ENCODE data around the gene CHSY1. TPM values are rescaled to one million over a fixed set of nuclear protein-coding genes. Genes with fewer than 3 reads are reported as not detected.
A peak's percentile ranks its signal among the peaks of the same experiment; 100 is the strongest.

CHSY1 gene
- total and polyA plus RNA-seq, 2 of the 4 experiments (the other 2 are of a cell fraction): 40.9 to 53.2 TPM

DNA sequence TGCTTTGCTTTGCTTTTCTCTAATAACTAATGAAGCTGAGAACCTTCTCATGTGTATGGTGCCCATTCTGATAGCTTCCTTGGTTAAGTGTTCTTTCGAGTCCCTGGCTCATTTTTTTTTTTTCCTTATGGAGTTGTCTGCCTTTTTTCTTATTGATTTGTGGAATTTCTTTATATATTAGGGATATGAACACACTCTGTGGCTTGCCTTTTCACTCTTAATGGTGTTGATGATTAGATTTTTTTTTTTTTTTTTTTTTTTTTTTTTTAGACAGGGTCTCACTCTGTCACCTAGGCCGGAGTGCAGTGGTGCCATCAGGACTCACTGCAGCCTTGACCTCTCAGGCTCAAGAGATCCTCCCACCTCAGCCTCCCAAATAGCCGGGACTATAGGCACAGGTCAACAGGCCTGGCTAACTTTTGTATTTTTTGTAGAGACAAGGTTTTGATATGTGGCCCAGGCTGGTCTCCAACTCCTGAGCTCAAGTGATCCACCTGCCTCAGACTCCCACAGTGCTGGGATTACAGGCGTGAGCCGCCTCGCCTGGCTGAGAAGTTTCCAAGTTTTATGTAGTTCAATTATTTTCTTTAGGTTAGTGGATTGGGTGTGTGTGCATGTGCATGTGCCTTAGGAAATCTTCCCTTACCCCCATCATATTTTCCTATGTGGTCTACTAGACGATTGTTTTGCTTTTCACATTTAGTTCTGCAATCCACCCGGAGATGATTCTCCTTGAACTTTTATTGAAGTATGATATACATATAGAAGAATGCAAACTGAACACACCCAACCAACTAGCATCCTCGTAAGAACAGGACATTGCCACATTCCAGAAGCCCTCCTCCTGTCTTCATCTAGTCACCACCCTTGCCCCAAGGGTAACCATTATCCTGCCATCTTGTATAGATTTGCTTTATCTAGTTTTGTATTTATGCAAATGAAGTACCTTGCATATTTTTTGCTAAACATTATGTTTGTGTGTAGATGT lies 44.9 kb upstream of the CHSY1 start:
- no peaks in the 10 kb centered on the region for H3K9me1 ChIP-seq (ENCODE audit: insufficient read depth, low read length)
- no peaks in the 10 kb centered on the region for H3K36me3 ChIP-seq (ENCODE audit: control insufficient read depth, insufficient read depth, low read length)
- no peak overlapping the region for H2BK120ac ChIP-seq (ENCODE audit: low read depth, low read length)
- 0 out of 4 replicates have a peak overlapping the region, but pooled peaks of 1 of the 2 experiments have one; percentile 4 for H4K8ac ChIP-seq (ENCODE audit: low read depth in 2 of 2, low read length in 2 of 2)
- no peak overlapping the region for H4K5ac ChIP-seq (ENCODE audit: low read depth, low read length)
- intact Hi-C loops (cut with micrococcal nuclease) (loop anchor here (1.0 kb wide), 1 partner anchor 345 kb away; no protein-coding TSS in a partner anchor), in situ Hi-C loops (cut with MboI; ENCODE audit: low sequenced_read_pairs) (no loop called here), dilution Hi-C loops (cut with HindIII; ENCODE audit: low sequenced_read_pairs, unreplicated experiment) (no loop called here)
- no peak overlapping the region for H2AK9ac ChIP-seq (replicated peaks; ENCODE audit: low read depth, low read length, poor library complexity)
- H3K27me3 ChIP-seq (ENCODE audit: control insufficient read depth, insufficient read depth, low read length): no peaks in the 10 kb centered on the region
- TF ChIP-seq SMC3 (IDR thresholded peaks at IDR 0.05; ENCODE audit: low read depth, low read length) (no peak), CEBPB (IDR thresholded peaks at IDR 0.05; ENCODE audit: low read depth, low read length) (0 out of 2 replicates have a peak, but pooled peaks have one; percentile 5)
- H2AK5ac ChIP-seq (ENCODE audit: low read depth, low read length): no peak overlapping the region
- ChIA-PET CTCF (interaction anchor here (0.7 to 0.8 kb wide), 2 partner anchors 345 to 1592 kb away, joined by 3 to 5 read pairs; no protein-coding TSS in a partner anchor), POLR2A (ENCODE audit: unreplicated experiment) (no interaction called here)
- H2AFZ ChIP-seq (replicated peaks; ENCODE audit: low read length, poor library complexity): no peak overlapping the region
- peaks cover 6% of the 10 kb centered on the region for H3K4me1 ChIP-seq (ENCODE audit: control insufficient read depth, insufficient read depth, low read length)
- no peak overlapping the region for H4K91ac ChIP-seq (ENCODE audit: insufficient read depth, low read depth, low read length)
- 0 out of 2 replicates have a peak overlapping the region, but pooled peaks have one; percentile 14 for H3K18ac ChIP-seq (ENCODE audit: low read depth, low read length)
- peaks cover 24% of the 10 kb centered on the region for H4K20me1 ChIP-seq (ENCODE audit: insufficient read depth, low read length)
- H3K14ac ChIP-seq (replicated peaks; ENCODE audit: low read depth, low read length): no peak overlapping the region
- WGBS, 2 experiments (ENCODE audit: extremely low coverage in 2 of 2, insufficient read length in 1 of 2): no CpG with 5 or more reads among the region's 9 CpGs
- H3K9me3 ChIP-seq (ENCODE audit: control insufficient read depth, insufficient read depth, low read length): no peaks in the 10 kb centered on the region
- peak overlapping the region; percentile 14; the same call in 1 of the 2 replicates for H3K4me3 ChIP-seq (ENCODE audit: insufficient read depth, low read depth, low read length)
- no peak overlapping the region for H2BK15ac ChIP-seq (ENCODE audit: low read depth, low read length)
- DNase-seq: peak; percentile 29
- H3K27ac ChIP-seq (ENCODE audit: insufficient read depth, low read length): no peak overlapping the region
- peak overlapping the region; percentile 53 for H2BK5ac ChIP-seq (ENCODE audit: low read depth, low read length, poor library complexity, severe bottlenecking)
- BruUV-seq (replicated peaks): no TSS peak
- peak overlapping the region; percentile 80; the same call in 1 of the 2 replicates for H3K4me2 ChIP-seq (ENCODE audit: low read depth, low read length)
- no peak overlapping the region for H3K56ac ChIP-seq (ENCODE audit: extremely low read depth, insufficient read depth, low read length)
- H3K23ac ChIP-seq (ENCODE audit: low read depth, low read length): no peak overlapping the region
- H3K79me1 ChIP-seq (ENCODE audit: low read depth in 1 of 2, low read length in 2 of 2): peaks cover 0 to 22% of the 10 kb centered on the region in 2 experiments; a peak in 2 of 4 replicates
- no peak overlapping the region; the same call in 1 of the 2 replicates for H3K9ac ChIP-seq (ENCODE audit: low read depth, low read length)
- H3K4ac ChIP-seq (ENCODE audit: low read depth, low read length): no peak overlapping the region; the same call in 1 of the 2 replicates
- no peak overlapping the region for H2BK20ac ChIP-seq (ENCODE audit: low read depth, low read length)
- ATAC-seq (ENCODE audit: low read depth): no peak
